ENCODE measurements around the gene DOP1A.

DOP1A gene, protein sequence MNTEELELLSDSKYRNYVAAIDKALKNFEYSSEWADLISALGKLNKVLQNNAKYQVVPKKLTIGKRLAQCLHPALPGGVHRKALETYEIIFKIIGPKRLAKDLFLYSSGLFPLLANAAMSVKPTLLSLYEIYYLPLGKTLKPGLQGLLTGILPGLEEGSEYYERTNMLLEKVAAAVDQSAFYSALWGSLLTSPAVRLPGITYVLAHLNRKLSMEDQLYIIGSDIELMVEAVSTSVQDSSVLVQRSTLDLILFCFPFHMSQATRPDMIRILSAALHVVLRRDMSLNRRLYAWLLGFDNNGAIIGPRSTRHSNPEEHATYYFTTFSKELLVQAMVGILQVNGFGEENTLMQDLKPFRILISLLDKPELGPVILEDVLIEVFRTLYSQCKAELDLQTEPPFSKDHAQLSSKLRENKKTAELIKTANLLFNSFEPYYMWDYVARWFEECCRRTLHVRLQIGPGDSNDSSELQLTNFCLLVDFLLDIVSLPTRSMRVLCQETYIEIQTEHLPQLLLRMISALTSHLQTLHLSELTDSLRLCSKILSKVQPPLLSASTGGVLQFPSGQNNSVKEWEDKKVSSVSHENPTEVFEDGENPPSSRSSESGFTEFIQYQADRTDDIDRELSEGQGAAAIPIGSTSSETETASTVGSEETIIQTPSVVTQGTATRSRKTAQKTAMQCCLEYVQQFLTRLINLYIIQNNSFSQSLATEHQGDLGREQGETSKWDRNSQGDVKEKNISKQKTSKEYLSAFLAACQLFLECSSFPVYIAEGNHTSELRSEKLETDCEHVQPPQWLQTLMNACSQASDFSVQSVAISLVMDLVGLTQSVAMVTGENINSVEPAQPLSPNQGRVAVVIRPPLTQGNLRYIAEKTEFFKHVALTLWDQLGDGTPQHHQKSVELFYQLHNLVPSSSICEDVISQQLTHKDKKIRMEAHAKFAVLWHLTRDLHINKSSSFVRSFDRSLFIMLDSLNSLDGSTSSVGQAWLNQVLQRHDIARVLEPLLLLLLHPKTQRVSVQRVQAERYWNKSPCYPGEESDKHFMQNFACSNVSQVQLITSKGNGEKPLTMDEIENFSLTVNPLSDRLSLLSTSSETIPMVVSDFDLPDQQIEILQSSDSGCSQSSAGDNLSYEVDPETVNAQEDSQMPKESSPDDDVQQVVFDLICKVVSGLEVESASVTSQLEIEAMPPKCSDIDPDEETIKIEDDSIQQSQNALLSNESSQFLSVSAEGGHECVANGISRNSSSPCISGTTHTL (N-terminal part only)

DNA sequence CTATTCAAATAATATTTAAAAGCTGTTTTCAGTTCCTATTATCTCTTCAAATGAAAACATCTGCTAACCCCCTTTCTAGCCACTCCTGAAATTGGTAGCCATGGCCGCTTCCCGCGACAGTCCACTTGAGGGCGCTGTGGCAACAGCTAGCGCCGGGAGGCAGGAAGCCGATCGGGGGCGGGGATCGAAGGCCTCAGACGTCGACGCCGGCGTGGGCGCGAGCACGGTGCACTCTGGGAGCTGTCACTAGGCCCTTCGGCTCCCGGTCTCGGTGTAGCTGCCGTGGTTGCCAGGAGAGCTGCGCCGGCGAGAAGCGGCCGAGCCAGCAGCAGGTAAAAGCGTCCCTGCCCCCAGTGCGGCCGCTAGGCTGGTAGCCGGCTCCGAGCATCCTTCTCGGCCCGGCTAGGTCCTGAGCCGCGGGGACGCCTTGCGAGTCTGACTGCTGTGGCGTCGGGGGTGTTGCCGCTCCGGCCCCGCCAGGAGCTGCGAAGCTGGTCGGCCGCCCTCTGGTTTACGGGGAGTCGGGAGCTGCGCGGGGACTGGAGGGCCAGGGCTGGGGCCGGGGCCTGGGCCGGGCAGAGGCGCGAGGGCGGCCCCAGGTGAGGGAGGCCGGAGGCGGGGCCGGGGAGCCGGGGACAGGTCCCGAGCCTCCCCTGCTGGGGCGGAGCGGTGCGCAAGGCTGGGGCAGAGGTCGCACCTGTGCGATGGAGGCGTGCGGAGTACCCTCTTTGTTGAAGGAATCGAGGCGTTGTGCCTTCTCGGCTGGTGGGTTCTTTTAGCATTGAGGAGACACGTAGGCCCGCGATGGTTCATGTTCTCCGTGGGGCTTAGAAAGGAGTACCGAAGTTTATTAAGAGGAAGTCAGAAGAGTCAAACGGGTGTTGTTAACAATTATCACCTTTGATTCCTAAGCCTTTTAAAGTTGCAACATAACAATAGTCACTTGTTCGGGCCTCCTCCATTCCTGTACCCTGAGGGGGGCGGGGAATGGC lies at the start of gene DOP1A:
DOP1A (plus strand) TSS at position 224 of the 992 bp plus-strand sequence. CDS start 29,307 bp downstream, outside the sequence.
- DNase-seq (ENCODE audit: low read depth): peak; percentile 93

DNA sequence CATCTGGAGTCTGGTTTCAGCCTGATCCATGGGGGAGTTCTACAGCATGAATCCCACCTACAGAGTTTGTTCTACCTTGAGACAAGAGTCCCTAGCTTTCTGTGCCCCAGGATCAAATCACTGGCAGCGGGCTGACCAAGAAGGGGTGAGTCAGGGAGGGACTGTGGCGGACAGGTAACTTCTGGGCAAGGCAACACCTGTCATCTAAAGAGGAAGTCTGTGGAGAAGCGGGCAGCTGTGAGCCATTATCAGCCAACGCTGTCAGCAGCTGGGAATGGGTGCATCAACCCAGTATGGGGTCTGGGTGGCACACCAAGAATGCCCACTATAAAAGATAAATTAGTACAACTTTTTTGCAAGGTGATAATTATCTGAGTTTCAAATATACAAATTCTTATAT lies 47.7 kb upstream of the DOP1A start:
- DNase-seq (ENCODE audit: low read depth): no peak

DNA sequence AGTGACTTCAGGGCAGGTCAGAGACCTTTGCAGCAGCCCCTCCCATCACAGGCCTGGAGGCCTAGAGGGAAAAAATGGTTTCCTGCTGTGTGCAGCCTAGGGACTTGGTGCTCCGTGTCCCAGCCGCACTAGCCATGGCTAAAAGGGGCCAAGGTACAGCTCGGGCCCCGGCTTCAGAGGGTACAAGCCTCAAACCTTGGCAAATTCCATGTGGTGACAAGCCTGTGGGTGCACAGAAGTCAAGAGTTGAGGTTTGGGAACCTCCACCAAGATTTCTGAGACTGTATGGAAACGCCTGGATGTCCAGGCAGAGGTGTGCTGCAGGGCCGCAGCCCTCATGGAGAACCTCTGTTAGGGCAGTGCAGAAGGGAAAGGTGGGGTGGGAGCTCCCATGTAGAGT lies 35.8 kb upstream of the DOP1A start:
- DNase-seq (ENCODE audit: low read depth): no peak

DNA sequence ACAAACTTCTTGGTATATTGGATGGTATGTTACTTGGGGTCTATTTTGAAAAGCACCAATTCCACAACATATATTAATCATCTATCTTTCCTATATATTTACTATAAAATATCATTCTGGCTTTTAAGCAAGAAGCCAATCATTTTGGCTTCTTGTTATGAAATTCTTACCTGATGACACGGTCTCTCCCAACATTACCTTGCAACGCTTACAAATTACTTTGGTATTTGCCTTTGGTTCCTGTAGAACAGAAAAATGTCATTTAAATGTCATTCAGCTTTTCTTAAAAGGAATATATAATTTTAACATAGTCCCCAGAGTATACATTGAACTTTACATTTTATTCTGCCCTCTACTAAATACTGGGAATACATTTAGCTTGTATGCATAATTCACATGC lies 29.2 kb upstream of the DOP1A start:
- no peak for DNase-seq (ENCODE audit: low read depth)

DNA sequence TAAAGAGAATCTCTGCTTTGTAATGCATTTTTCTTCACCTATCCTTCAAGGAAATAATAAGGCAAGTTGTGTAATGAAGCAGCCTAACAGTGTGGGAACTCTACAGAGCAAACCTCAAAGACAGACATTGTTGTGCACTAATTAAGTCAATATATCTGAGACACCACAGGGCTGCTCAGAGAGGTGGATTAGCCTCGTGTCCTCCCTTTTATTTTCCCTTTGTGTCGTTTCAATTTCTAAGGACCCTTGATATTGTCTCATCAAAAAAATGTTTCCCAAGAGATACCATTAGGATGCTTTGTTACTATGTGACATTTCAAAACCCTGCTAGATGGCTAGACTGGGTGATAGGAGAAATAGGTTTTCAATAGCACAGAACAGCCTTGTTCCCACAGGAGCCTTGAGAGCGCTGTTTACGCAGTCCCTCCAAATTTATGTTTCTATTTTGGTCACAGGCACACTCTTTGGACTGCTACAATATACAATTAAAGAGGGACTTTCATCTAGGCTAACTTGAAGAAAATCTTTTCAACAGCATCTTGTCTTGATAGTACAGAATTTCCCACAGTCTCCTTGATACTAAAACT lies 24.9 kb upstream of the DOP1A start:
- DNase-seq (ENCODE audit: low read depth): no peak

DNA sequence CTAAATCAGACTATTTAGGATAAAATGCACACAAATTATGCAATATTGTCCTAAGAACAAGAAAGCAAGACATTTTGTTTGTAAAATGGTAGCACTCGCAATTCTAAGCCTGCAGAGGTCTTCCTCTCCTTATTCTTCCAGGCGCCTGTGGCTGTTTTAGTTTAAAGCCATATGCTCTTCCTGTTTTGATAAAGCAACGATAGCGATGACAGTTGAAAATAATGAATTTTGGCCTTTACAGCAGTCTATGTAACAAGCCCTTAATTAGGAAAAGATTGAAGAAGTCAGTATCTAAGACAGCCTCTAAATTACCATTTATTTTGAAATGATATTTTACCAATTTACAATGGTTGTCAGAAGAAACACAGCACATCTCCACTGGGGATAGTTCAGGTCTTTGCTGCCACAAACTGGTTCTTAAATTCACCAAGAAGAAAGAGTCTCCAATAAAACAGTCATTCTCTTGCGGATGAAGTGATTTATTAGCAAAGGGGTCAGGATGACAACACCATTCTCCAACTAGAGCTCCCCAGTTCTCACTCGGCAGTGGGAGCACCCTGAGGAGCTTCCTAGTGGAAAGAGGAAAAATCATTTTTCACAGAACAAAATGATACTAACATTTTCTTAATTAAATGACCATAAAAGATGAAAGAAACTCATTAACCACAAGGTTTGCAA lies 23.2 kb upstream of the DOP1A start:
- no peak for DNase-seq (ENCODE audit: low read depth)

DNA sequence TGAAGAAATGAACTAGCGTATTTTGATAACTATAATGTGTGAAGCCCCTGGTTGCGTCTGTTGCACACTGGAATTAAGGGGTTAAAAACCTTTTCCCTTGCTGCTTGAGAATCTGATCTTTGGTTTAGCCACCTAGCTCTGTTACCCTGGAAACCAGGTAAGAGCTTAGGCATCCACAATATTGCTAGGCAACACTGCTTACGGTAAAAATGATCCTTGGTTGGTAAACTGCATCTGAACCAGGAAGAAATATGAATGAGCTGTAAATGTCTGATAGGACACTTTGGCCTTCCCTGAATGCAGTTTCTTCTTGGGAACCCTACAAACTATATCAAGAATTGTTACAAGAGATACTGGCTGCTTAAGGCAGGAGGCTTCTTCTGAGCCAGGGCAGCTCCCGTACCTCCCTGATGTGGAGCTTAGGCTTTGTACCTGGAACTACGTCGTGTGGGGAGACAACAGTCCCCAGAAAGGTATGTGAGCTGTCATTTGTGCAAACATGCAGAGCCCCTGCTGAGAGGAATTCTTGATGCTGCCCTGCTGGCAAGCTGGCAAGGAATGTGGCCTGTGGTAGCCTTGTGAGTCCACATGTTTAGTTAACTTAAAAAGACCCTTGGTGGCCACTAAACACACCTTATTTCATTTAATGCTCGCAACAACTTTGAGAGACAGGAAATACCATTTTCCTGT lies 20.3 kb upstream of the DOP1A start:
- no peak for DNase-seq (ENCODE audit: low read depth)

DNA sequence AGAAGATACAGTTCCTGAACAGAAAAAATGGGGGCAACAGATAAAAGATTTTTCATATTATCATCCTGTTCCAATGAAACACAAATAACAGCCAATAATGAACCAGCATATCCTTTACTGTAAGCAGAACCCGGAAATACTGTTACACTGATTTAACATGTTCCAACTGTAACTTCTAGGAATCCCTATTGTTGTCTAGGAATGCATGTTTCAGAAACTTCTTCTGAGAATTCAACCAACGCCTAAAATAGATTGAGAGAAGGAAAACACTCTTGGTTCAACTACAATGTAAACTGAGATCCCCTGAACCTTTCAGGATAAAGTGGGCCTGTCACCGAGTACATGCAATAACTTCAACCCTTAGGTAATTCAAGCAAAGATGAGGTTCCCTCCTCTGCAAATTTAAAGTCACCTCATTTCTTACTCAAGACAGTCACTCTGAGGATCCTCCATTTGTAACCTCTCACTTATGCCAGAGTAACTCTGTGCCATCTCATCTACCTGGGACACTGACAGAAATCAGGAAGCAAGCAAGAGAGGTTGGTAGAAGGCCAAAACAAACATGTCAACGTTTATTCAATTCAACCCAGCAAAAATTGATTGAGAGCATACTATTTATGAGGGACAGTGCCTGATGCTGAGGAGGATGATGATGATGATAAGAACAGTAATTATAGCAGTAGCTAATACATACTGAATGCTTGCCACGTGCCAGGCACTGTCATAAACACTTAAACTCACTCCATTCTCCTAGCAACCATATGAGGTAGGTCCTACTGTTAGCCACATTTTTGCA lies 15.9 kb upstream of the DOP1A start:
- DNase-seq (ENCODE audit: low read depth): no peak

DNA sequence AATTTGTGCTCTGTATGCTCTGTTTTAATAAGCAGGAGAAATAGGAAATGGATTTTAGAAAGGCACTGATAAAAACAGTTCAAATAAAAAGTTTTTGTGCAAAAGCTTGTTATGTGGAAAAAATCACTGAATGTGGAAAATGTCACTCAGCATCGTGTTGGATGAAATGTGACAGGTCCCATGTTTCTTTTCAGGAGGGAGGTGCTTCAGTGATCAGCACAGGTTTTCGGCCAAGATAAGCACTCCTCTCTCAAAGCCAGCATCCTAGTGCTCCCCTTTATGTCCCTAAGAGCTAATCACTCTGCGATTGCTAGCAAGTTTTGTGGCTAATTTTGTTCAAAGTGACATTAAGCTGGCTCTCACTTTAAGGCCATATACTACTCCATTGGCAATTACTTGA lies 13.8 kb upstream of the DOP1A start:
- DNase-seq (ENCODE audit: low read depth): no peak

DNA sequence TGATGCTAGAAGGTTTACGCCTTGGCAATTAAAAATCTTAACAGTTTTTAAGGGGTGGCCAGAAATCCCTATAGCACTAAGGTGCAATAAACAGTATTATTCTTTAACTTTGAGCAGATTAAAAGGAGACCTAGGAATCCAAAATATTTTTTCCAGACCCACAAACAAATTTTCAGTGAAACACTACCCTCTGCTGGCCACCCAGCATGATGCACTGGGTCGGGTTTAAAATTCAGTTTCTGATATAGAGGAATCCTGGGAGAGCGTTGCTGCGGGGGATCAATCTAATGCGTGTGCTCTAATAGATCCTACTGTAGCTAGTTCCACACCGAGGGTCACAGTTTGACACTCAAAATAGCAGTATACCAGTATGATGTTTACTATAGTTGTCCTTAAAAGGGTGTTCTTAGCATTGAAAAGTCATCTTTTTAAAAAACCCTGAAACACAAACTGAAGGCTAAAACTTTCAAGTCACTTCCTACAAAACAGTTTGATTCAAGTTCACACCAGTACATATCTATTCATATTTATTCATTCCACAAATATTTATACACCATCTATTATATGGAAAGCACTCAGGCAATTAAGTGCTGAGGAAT lies 12.0 kb upstream of the DOP1A start:
- no peak for DNase-seq (ENCODE audit: low read depth)

DNA sequence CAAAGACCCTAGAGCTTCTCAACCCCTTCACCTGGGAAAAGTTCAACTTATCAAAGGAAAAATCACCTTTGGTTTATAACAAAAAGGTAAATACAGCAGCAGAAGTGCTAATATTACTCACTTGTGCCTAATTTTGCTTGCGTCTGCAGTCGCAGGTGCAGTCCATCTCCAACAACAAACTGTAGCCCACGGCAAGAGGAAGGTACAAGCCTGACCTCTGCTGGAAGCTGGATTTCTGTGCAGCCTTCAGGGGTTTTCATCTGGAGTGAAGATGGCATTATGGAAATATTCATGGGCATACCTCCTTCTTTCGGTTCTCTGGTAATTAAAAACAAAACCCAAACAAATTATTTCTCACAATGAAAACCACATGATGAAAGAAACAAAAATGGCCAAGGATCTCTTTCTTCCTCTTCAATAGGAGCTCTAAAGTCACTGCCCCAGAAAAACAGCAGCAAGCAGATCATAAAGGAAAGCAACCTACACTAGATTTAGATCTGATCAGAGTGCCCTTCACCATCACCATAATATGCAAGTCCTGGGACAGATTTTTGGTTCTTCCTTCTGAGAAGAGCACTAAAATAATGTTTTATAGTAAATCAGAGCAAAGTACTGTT lies 9.7 kb upstream of the DOP1A start:
- DNase-seq (ENCODE audit: low read depth): no peak

DNA sequence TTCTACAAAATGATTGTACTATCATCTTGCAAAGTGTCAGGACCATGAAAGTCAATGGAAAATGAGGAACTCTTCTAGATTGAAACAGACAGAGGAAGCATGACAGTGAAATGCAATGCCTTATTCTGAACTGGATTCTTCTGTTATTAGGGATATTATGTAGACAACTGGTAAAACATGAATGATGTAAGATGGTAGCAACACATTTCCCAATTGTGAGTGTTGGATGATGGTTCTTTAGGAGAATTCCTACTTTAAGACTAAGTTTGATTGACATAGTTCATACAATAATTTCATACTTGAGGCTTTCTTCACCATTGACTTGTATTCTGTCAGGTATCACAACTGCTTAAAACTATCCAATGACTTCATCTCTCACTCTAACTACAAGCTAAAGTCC lies 6.3 kb upstream of the DOP1A start:
- DNase-seq (ENCODE audit: low read depth): no peak

DNA sequence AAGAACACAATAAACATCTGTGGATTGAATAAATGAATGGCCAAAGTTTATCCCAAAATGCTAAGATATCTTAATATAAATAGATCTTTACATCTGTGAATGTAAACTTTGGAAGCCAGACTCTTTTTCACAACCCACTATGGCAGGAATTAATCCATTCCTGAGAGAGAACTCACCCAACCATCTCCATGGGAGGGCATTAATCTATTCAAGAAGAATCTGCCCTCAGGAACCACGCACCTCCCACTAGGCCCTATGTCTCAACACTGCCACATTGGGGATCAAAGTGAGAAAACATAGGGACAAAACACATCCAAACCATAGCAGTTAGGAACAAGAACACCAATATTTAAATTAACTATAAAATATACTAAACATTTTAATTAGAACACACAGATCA lies 5.2 kb upstream of the DOP1A start:
- DNase-seq (ENCODE audit: low read depth): no peak

DNA sequence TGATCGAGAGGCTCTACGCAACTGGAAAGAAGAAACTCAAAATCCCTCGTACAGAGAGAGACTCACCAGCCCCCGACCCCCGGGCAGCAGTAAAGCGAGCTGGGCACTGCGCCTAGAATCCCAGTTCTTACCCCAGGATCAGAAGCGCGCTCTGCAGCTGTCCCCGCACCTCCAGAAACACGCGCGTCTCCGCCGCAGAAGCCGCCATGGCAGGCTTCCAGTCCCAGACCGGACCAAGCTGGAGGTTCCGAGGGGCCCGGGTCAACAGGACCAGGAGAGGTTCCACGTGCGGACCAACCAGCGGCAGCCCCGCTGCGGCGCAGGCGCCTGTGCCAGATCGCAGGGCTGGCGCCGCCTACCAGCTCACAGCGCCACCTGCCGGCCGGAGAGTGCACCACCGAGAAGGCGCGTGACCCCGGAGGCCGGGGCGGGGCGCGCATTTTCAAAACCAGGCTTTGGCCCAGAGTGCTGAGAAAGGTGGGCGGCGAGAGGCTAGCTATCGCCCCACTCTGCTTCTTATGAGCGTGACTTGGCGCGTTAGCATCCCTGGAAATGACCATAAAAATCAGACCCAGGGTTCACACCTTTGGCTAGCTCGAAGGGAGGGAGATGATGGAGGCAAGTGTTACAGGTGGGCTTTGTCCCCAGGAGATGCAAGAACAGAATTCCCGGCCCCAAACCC lies 1.8 kb upstream of the DOP1A start, which contains the start of gene UBE3D:
UBE3D (minus strand) TSS at position 331 of the 682 bp plus-strand sequence; CDS start at position 208, 123 bp downstream.
- DNase-seq (ENCODE audit: low read depth): peak; percentile 98

DNA sequence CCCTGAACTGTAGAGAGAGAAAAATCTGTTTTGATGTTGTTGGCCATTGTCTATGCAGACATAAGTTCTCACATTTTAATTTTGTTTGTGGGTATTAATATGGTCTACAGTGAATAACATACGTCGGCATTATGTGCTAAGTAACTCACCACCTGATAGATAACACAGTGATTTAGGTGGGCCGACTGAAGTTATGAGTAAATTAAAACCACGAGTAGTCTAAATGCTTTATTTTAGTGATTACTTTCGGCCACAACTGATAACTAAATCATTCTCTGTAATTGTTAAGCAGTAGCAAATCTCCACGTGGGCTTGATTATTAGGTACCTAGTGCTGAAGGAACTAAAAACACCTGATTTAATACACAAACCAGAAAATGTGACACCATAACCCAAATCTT lies 1.1 kb downstream of the DOP1A start:
- no peak for DNase-seq (ENCODE audit: low read depth)

DNA sequence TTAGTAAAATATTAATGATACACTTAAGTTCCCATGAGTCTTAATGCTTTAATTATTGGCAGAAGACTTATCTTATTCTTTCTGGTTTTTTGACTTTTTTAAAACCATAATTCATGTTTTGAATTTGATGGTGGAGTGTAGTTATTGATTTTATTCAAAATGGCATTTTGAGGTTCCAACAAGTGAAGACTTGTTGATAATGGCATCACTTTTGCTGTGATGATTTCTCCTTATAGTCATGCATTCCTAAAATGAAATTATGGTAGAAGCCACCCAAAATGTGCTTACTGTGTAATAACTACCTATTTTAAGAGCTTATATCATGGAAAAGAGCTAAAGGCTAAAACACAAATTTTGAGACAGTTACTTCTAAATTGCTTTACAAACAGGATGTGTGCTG lies 2.2 kb downstream of the DOP1A start:
- DNase-seq (ENCODE audit: low read depth): no peak

DNA sequence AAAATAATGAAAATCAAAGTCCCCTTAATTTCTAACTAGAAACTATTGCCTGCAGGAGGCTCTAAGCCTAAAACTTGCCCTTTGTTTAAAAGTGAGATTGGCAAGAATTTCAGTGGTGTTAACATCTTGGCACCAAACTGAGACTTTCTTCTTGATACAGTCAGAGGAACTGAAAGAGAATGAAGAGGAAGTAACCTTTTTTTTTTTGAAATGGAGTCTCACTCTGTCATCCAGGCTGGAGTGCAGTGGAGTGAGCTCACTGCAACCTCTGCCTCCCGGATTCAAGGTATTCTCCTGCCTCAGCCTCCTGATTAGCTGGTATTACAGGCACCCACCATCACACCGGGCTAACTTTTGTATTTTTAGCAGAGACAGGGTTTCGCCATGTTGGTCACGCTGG lies 3.6 kb downstream of the DOP1A start:
- DNase-seq (ENCODE audit: low read depth): no peak

Measured in stimulated activated CD8-positive, alpha-beta memory T cell treated with anti-CD3 and anti-CD28 coated beads, Interleukin-15, amount 100 ng/mL, for 24 hours (primary cell).